CD4-positive, CD25-positive, alpha-beta regulatory T cell (primary cell): ENCODE data around the gene WWOX. TPM values are rescaled to one million over a fixed set of nuclear protein-coding genes. Genes with fewer than 3 reads are reported as not detected.

Source experiments
- ATAC-seq, 2 donors: fragments of 150-1000 bp; cut with Tn5 transposase; one replicate each; pipeline ENCODE4 v1.10.0; 2021; ENCODE audit warnings: low read depth in 2 of 2, moderate number of reproducible peaks in 2 of 2, moderate library complexity in 1 of 2
- DNase-seq, 3 donors: peaks; one replicate each; pipeline versions ENCODE4 v3.0.0 to v3.0.0-alpha.2; 2012 to 2022; ENCODE audit warnings: mixed read lengths in 1 of 3
- H3K27ac ChIP-seq: one replicate; pipeline ENCODE4 v1.7.0; 2013; ENCODE audit warnings: mild to moderate bottlenecking, low read length; ENCODE audit not compliant: insufficient read depth, poor library complexity, severe bottlenecking
- H3K27me3 ChIP-seq: one replicate; pipeline ENCODE4 v1.7.0; 2013; ENCODE audit warnings: low read length; ENCODE audit not compliant: control insufficient read depth, insufficient read depth
- H3K36me3 ChIP-seq: one replicate; pipeline ENCODE4 v1.7.0; 2013; ENCODE audit warnings: mild to moderate bottlenecking, low read length, moderate library complexity; ENCODE audit not compliant: control insufficient read depth, insufficient read depth
- H3K4me1 ChIP-seq: 2 replicates; pipeline ENCODE4 v1.7.0; 2013; ENCODE audit warnings: mild to moderate bottlenecking, low read length; ENCODE audit not compliant: insufficient read depth, control insufficient read depth, poor library complexity, severe bottlenecking
- H3K4me3 ChIP-seq: one replicate; pipeline ENCODE4 v1.7.0; 2013; ENCODE audit warnings: low read depth, mild to moderate bottlenecking, low read length, moderate library complexity
- H3K9me3 ChIP-seq, 2 experiments: 1 replicate in 1 of 2; 2 replicates in 1 of 2; pipeline ENCODE4 v1.7.0; 2013; ENCODE audit warnings: low read length in 2 of 2, mild to moderate bottlenecking in 1 of 2, moderate library complexity in 1 of 2; ENCODE audit not compliant: control insufficient read depth in 2 of 2
- H3K27ac Mint-ChIP-seq, 3 donors: one replicate each; pipeline ENCODE4 v1.8.0; 2020 to 2022; ENCODE audit warnings: mild to moderate bottlenecking in 3 of 3, mixed read lengths in 3 of 3, moderate library complexity in 2 of 3
- H3K27me3 Mint-ChIP-seq: one replicate; pipeline ENCODE4 v1.8.0; 2022; ENCODE audit warnings: mild to moderate bottlenecking, mixed read lengths
- H3K36me3 Mint-ChIP-seq: one replicate; pipeline ENCODE4 v1.8.0; 2020; ENCODE audit warnings: mixed read lengths
- H3K4me1 Mint-ChIP-seq, 4 donors: one replicate each; pipeline ENCODE4 v1.8.0; 2020 to 2022; ENCODE audit warnings: mixed read lengths in 4 of 4, mild to moderate bottlenecking in 1 of 4
- H3K4me3 Mint-ChIP-seq, 4 donors: one replicate each; pipeline ENCODE4 v1.8.0; 2020 to 2022; ENCODE audit warnings: mild to moderate bottlenecking in 4 of 4, mixed read lengths in 4 of 4, moderate library complexity in 3 of 4
- H3K9me3 Mint-ChIP-seq, 7 donors: one replicate each; pipeline ENCODE4 v1.8.0; 2020 to 2022; ENCODE audit warnings: mixed read lengths in 7 of 7, mild to moderate bottlenecking in 3 of 7, moderate library complexity in 2 of 7
- polyA plus RNA-seq, 4 donors: library from polyadenylated mRNA; unstranded; fragments of 300-500 nt; fragmentation: Illumina TruSeq; gene quantifications; one replicate each; pipeline ENCODE4 v1.2.3, GENCODE V29; 2021
- total RNA-seq: library from RNA; stranded (reverse); gene quantifications from one replicate; pipeline ENCODE4 v1.2.3, GENCODE V29; 2022

Gene WWOX
- total and polyA plus RNA-seq, 5 donors from 2014 or later: 10.3 to 18.6 (median 12.8) TPM

GRCh38 chr16:78199325-78200022, 100.0 kb downstream of the WWOX start:
- peaks cover 0 to 5% (median 2%) of the 10 kb centered on the region in 4 donors for H3K4me1 Mint-ChIP-seq
- H3K4me3 Mint-ChIP-seq: no peak overlapping the region
- H3K36me3 ChIP-seq: no peaks in the 10 kb centered on the region
- H3K27me3 ChIP-seq: no peaks in the 10 kb centered on the region
- H3K27ac ChIP-seq: no peak overlapping the region
- H3K27me3 Mint-ChIP-seq: no peaks in the 10 kb centered on the region
- peaks cover 0 to 3% (median 0%) of the 10 kb centered on the region in 7 donors for H3K9me3 Mint-ChIP-seq
- H3K27ac Mint-ChIP-seq: no peak overlapping the region
- no peak overlapping the region for H3K4me3 ChIP-seq
- no peaks in the 10 kb centered on the region for H3K4me1 ChIP-seq
- no peaks in the 10 kb centered on the region for H3K9me3 ChIP-seq
- ATAC-seq: no peak
- DNase-seq: no peak
- H3K36me3 Mint-ChIP-seq: peaks cover 6% of the 10 kb centered on the region

GRCh38 chr16:78200023-78200389, 100.6 kb downstream of the WWOX start:
- H3K9me3 Mint-ChIP-seq: peaks cover 0 to 3% (median 0%) of the 10 kb centered on the region in 7 donors
- DNase-seq: no peak
- Histone ChIP-seq H3K36me3 (no peaks in the 10 kb centered on the region), H3K27ac (no peak overlapping the region), H3K4me3 (no peak overlapping the region), H3K9me3 (no peaks in the 10 kb centered on the region), H3K27me3 (no peaks in the 10 kb centered on the region), H3K4me1 (no peaks in the 10 kb centered on the region)
- H3K27me3 Mint-ChIP-seq: no peaks in the 10 kb centered on the region
- no peak for ATAC-seq
- H3K36me3 Mint-ChIP-seq: peaks cover 6% of the 10 kb centered on the region
- H3K4me1 Mint-ChIP-seq: peaks cover 0 to 5% (median 2%) of the 10 kb centered on the region in 4 donors
- no peak overlapping the region for H3K27ac Mint-ChIP-seq
- H3K4me3 Mint-ChIP-seq: no peak overlapping the region

GRCh38 chr16:78200623-78201096, 101.2 kb downstream of the WWOX start:
- no peaks in the 10 kb centered on the region for H3K27me3 Mint-ChIP-seq
- H3K36me3 ChIP-seq: no peaks in the 10 kb centered on the region
- no peaks in the 10 kb centered on the region for H3K27me3 ChIP-seq
- DNase-seq: no peak
- peaks cover 6% of the 10 kb centered on the region for H3K36me3 Mint-ChIP-seq
- H3K9me3 ChIP-seq: no peaks in the 10 kb centered on the region
- peaks cover 0 to 5% (median 2%) of the 10 kb centered on the region in 4 donors for H3K4me1 Mint-ChIP-seq
- no peaks in the 10 kb centered on the region for H3K4me1 ChIP-seq
- peaks cover 0 to 3% (median 0%) of the 10 kb centered on the region in 7 donors for H3K9me3 Mint-ChIP-seq
- H3K4me3 ChIP-seq: no peak overlapping the region
- ATAC-seq: no peak
- H3K27ac ChIP-seq: no peak overlapping the region
- H3K4me3 Mint-ChIP-seq: no peak overlapping the region
- peak overlapping the region in 1 of 3 donors; percentile 33 for H3K27ac Mint-ChIP-seq

- H3K4me3 Mint-ChIP-seq: no peak overlapping the region
- Histone ChIP-seq H3K27me3 (no peaks in the 10 kb centered on the region), H3K4me3 (no peak overlapping the region), H3K4me1 (no peaks in the 10 kb centered on the region), H3K27ac (no peak overlapping the region), H3K9me3 (no peaks in the 10 kb centered on the region), H3K36me3 (no peaks in the 10 kb centered on the region)
- peaks cover 0 to 5% (median 0%) of the 10 kb centered on the region in 4 donors for H3K4me1 Mint-ChIP-seq
- H3K27ac Mint-ChIP-seq: no peak overlapping the region
- DNase-seq (no peak), ATAC-seq (no peak)
- peaks cover 6% of the 10 kb centered on the region for H3K36me3 Mint-ChIP-seq
- peaks cover 0 to 3% (median 0%) of the 10 kb centered on the region in 7 donors for H3K9me3 Mint-ChIP-seq
- H3K27me3 Mint-ChIP-seq: no peaks in the 10 kb centered on the region
These were observed 106.1 kb downstream of the WWOX start for GRCh38 chr16:78205506-78205905.

GRCh38 chr16:78206623-78207223, 107.3 kb downstream of the WWOX start:
- peaks cover 0 to 3% (median 0%) of the 10 kb centered on the region in 7 donors for H3K9me3 Mint-ChIP-seq
- ATAC-seq (no peak), DNase-seq (no peak)
- H3K4me1 Mint-ChIP-seq: peaks cover 0 to 1% (median 0%) of the 10 kb centered on the region in 4 donors
- Histone ChIP-seq H3K27me3 (no peaks in the 10 kb centered on the region), H3K4me3 (no peak overlapping the region), H3K36me3 (no peaks in the 10 kb centered on the region), H3K27ac (no peak overlapping the region), H3K4me1 (no peaks in the 10 kb centered on the region), H3K9me3 (no peaks in the 10 kb centered on the region)
- no peaks in the 10 kb centered on the region for H3K27me3 Mint-ChIP-seq
- no peak overlapping the region for H3K27ac Mint-ChIP-seq
- H3K4me3 Mint-ChIP-seq: no peak overlapping the region
- peaks cover 6% of the 10 kb centered on the region for H3K36me3 Mint-ChIP-seq

GRCh38 chr16:78209951-78210661, 110.7 kb downstream of the WWOX start:
- no peaks in the 10 kb centered on the region for H3K36me3 ChIP-seq
- no peak overlapping the region for H3K27ac ChIP-seq
- no peaks in the 10 kb centered on the region for H3K4me1 ChIP-seq
- Mint-ChIP-seq H3K4me1 (peaks cover 0 to 1% (median 0%) of the 10 kb centered on the region in 4 donors), H3K27me3 (no peaks in the 10 kb centered on the region), H3K36me3 (peaks cover under 1% of the 10 kb centered on the region), H3K4me3 (no peak overlapping the region), H3K27ac (no peak overlapping the region), H3K9me3 (peaks cover 0 to 1% (median 0%) of the 10 kb centered on the region in 7 donors)
- ATAC-seq (no peak), DNase-seq (no peak)
- H3K27me3 ChIP-seq: no peaks in the 10 kb centered on the region
- no peaks in the 10 kb centered on the region for H3K9me3 ChIP-seq
- H3K4me3 ChIP-seq: no peak overlapping the region

GRCh38 chr16:78211020-78211599, 111.7 kb downstream of the WWOX start:
- DNase-seq (no peak), ATAC-seq (no peak)
- H3K4me3 Mint-ChIP-seq: no peak overlapping the region
- Histone ChIP-seq H3K27me3 (no peaks in the 10 kb centered on the region), H3K4me1 (no peaks in the 10 kb centered on the region), H3K4me3 (no peak overlapping the region), H3K36me3 (no peaks in the 10 kb centered on the region), H3K9me3 (no peaks in the 10 kb centered on the region), H3K27ac (no peak overlapping the region)
- H3K4me1 Mint-ChIP-seq: peaks cover 0 to 1% (median 0%) of the 10 kb centered on the region in 4 donors
- H3K27ac Mint-ChIP-seq: no peak overlapping the region
- no peaks in the 10 kb centered on the region for H3K27me3 Mint-ChIP-seq
- H3K36me3 Mint-ChIP-seq: peaks cover 4% of the 10 kb centered on the region
- no peaks in the 10 kb centered on the region for H3K9me3 Mint-ChIP-seq
